Fibroblast of the aortic adventitia (primary cell): Measurements from ENCODE around the gene CDKN2C. TPM values are rescaled to one million over a fixed set of nuclear protein-coding genes. Genes with fewer than 3 reads are reported as not detected.
"Not testable (repeated sequence)": the region's sequence is repeated elsewhere in the genome, so short reads cannot be mapped to it uniquely, and the experiment has no call there.

ENCODE experiments used
- DNase-seq: peaks from one replicate; pipeline ENCODE4 v3.0.0-alpha.2; 2010; ENCODE audit warnings: low read depth
- H3K4me3 ChIP-seq: 2 replicates; pipeline ENCODE4 v1.5.1; 2011; ENCODE audit warnings: low read depth, mild to moderate bottlenecking, control low read depth, low read length, moderate library complexity
- CTCF ChIP-seq: IDR thresholded peaks from 2 replicates; pipeline ENCODE4 v1.5.1; 2011; ENCODE audit warnings: mild to moderate bottlenecking, low read length, control low read depth, inconsistent platforms; ENCODE audit not compliant: insufficient read depth
- total RNA-seq: library from RNA; depleted of rRNA; stranded (reverse); fragments of >200 nt; gene quantifications from 2 replicates; pipeline ENCODE4 v1.2.3, GENCODE V29; 2012; ENCODE audit warnings: low replicate concordance

Gene CDKN2C
- total RNA-seq, 1 donor, result 34.1 TPM

DNA sequence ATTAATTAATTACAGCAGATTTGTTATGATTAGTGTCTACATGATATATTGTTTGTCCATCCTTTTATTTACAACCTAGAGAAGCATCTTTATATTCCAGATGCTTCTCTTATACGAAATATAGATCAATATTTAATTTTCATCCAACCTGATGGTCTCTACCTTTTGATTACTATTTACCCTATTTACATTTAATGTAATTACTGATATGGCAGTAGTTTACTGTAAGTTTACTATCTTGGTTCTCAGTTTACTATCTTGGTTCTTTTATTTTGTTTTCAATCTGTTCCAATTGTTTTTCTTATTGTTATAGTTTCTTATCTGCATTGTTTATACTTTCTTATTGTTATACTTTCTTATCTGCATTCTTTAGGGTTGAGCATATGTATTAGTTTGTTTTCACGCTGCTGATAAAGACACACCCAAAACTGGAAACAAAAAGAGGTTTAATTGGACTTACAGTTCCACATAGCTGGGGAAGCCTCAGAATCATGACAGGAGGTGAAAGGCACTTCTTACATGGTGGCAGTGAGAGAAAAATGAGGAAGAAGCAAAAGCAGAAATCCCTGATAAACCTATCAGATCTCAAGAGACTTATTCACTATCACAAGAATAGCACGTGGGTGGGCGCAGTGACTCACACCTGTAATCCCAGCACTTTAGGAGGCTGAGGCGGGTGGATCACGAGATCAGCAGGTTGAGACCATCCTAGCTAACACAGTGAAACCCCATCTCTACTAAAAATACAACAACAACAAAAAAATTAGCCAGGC is 38.9 kb upstream of the CDKN2C start:
- H3K4me3 ChIP-seq, result no peak overlapping the region
- DNase-seq, result no peak
- no peak for TF ChIP-seq CTCF

DNA sequence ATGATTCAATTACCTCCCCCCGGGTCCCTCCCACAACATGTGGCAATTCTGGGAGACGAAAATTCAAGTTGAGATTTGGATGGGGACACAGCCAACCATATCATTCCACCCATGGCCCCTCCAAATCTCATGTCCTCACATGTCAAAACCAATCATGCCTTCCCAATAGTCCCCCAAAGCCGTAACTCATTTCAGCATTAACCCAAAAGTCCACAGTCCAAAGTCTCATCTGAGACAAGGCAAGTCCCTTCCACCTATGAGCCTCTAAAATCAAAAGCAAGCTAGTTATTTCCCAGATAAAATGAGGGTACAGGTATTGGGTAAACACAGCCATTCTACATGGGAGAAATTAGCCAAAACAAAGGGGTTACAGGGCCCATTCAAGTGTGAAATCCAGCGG is 38.0 kb upstream of the CDKN2C start:
- DNase-seq, H3K4me3 ChIP-seq: not testable (repeated sequence)

DNA sequence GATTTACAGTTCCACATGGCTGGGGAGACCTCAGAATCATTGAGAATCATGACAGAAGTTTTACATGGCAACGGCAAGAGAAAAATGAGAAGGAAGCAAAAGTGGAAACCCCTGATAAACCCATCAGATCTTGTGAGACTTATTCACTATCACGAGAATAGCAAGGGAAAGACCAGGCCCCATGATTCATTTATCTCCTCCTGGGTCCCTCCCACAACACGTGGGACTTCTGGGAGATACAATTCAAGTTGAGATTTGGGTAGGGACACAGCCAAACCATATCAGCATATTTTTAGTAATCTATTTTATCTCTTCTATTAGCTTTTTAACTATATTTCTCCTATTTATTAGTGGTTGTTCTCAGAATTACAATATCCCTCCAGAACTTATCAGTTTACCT is 36.3 kb upstream of the CDKN2C start:
- DNase-seq, H3K4me3 ChIP-seq: not testable (repeated sequence)

DNA sequence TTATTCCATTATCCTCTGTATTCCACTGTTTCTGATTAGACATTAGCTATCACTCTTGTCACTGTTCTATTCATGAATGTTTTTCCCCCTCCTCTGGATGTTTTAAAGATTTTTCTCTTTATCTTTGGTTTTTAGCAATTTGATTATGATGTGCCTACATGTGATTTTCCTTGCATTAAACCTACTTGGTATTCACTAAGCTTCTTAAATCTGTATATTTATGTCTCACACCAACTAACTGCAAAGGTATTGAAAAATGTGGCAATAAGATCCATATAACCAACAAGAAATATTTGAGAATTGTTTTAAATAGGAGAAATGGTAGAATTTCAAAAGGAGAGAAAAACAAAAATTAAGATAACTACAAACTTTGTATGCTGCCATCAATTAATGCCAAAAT is 35.2 kb upstream of the CDKN2C start:
- no peak for TF ChIP-seq CTCF
- H3K4me3 ChIP-seq, result no peak overlapping the region
- no peak for DNase-seq

DNA sequence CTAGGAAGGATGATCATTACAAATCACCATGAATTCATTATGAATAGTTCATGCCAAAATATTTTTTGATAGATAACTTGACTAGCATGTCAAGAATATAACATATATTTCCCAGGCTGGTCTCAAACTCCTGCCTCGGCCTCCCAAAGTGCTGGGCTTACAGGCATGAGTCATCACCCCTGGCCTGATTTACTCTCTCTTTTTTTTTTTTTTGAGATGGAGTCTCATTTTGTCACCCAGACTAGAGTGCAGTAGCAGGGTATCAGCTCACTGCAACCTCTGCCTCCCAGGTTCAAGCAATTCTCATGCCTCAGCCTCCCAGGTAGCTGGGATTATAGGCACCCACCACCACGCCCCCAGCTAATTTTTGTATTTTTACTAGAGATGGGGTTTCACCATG is 34.8 kb upstream of the CDKN2C start:
- not testable (repeated sequence) for H3K4me3 ChIP-seq, DNase-seq

DNA sequence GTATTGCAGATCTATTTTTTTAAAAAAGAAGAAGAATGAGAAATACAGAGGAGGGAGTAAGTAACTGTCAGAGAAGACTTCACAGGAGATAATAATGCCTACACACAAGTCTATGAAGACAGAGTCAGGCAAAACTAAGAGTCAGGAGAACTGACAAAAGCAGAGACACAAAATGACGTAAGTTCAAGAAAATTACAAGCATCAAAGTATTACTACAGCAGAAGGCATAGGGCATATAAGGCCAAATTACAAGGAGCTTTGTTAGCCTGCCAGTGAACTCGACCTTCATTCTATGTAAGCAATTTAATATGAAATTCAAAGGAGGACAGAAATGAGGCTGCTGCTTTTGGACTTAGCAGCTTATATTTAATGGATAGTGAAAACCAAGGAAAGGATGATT is 33.7 kb upstream of the CDKN2C start:
- no peak for TF ChIP-seq CTCF
- no peak for DNase-seq
- no peak overlapping the region for H3K4me3 ChIP-seq

DNA sequence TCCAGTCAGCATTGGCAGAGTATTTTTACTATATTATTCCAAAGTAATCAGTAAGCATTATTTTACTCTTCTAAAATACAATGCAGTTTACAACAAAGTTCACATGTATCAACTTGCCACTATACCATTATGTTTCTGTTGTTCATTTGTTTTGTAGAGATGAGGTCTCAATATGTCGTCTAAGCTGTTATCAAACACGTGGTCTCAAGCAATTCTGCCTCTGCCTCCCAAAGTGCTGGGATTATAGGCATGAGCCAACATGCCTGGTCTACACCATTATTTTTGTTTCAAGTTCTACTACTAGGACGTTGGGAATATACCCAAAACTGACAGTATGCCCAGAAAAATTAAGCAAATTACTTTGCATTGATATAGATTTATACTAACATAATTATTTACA is 29.8 kb upstream of the CDKN2C start:
- TF ChIP-seq CTCF, result no peak
- no peak for DNase-seq

GRCh38 chr1:50942334-50942733 is 27.7 kb upstream of the CDKN2C start:
- TF ChIP-seq CTCF, result no peak
- no peak overlapping the region for H3K4me3 ChIP-seq
- no peak for DNase-seq

More for the DNA sequence above, 29.8 kb upstream of the CDKN2C start:
- no peak overlapping the region for H3K4me3 ChIP-seq
